H1 (cell line): ENCODE measurements around the gene CNOT6. TPM values are rescaled to one million over a fixed set of nuclear protein-coding genes. Genes with fewer than 3 reads are reported as not detected.

Experiments
- CTCF ChIA-PET: fragments of 300-600 bp; sonication (Branson Sonifier 250); formaldehyde crosslinking; loops from one replicate; lab custom pipeline; 2021; ENCODE audit not compliant: partially characterized antibody; lab: Charles Lee
- POLR2A ChIA-PET: fragments of 300-600 bp; sonication (Branson Sonifier 250); formaldehyde crosslinking; loops from one replicate; lab custom pipeline; 2021; ENCODE audit warnings: inconsistent platforms; ENCODE audit not compliant: partially characterized antibody; lab: Charles Lee
- DNase-seq, 2 experiments: peaks; one replicate each; pipeline versions ENCODE4 v3.0.0 to v3.0.0-alpha.2; 2010 to 2022; ENCODE audit warnings: low spot score in 2 of 2, low read depth in 1 of 2, mixed read lengths in 1 of 2
- FAIRE-seq: peaks from 2 replicates; lab custom pipeline; 2011; peaks lifted over from hg19 to GRCh38; lab: Jason Lieb, UNC
- H2AFZ ChIP-seq: 2 replicates; pipeline ENCODE4 v1.8.1; 2012; ENCODE audit warnings: low read length, inconsistent platforms
- H2AK5ac ChIP-seq: 2 replicates; pipeline ENCODE4 v1.6.1; 2013; ENCODE audit warnings: low read depth, low read length
- H2BK120ac ChIP-seq: replicated peaks from 2 replicates; pipeline ENCODE3; 2013; ENCODE audit warnings: low read depth, low read length, inconsistent platforms
- H2BK12ac ChIP-seq: 2 replicates; pipeline ENCODE4 v1.6.1; 2013; ENCODE audit warnings: low read depth, low read length
- H2BK15ac ChIP-seq: 2 replicates; pipeline ENCODE4 v1.6.1; 2013; ENCODE audit warnings: low read length
- H2BK20ac ChIP-seq: 2 replicates; pipeline ENCODE4 v1.6.1; 2013; ENCODE audit warnings: low read length
- H2BK5ac ChIP-seq: 2 replicates; pipeline ENCODE4 v1.6.1; 2013; ENCODE audit warnings: low read depth, low read length
- H3K14ac ChIP-seq: 2 replicates; pipeline ENCODE4 v1.6.1; 2013; ENCODE audit warnings: inconsistent platforms; ENCODE audit not compliant: insufficient read length
- H3K18ac ChIP-seq: 2 replicates; pipeline ENCODE4 v1.6.1; 2013; ENCODE audit warnings: low read length; ENCODE audit errors: extremely low read depth
- H3K23ac ChIP-seq: 2 replicates; pipeline ENCODE4 v1.6.1; 2013; ENCODE audit warnings: inconsistent platforms; ENCODE audit not compliant: insufficient read length
- H3K23me2 ChIP-seq: 2 replicates; pipeline ENCODE4 v1.6.1; 2013; ENCODE audit warnings: low read depth, low read length
- H3K27ac ChIP-seq: 2 replicates; pipeline ENCODE4 v1.6.1; 2011; ENCODE audit warnings: low read depth, low read length, inconsistent platforms
- H3K27me3 ChIP-seq, 4 experiments: replicated peaks in 1 of 4; 1 replicate in 1 of 4; 2 replicates in 3 of 4; pipeline versions ENCODE4 v1.6.1 to v1.8.1; 2011 to 2013; ENCODE audit warnings: low read length in 3 of 4, mild to moderate bottlenecking in 3 of 4, inconsistent platforms in 2 of 4, mixed read lengths in 2 of 4, moderate library complexity in 1 of 4; ENCODE audit not compliant: control insufficient read depth in 3 of 4, insufficient read depth in 3 of 4; ENCODE audit errors: extremely low read depth in 1 of 4
- H3K36me3 ChIP-seq, 4 experiments: 2 replicates each; pipeline versions ENCODE4 v1.6.1 to v1.8.1; 2011 to 2013; ENCODE audit warnings: mild to moderate bottlenecking in 4 of 4, low read length in 3 of 4, moderate library complexity in 2 of 4, control low read depth in 1 of 4, inconsistent platforms in 1 of 4; ENCODE audit not compliant: insufficient read depth in 4 of 4, control insufficient read depth in 2 of 4
- H3K4ac ChIP-seq: replicated peaks from 2 replicates; pipeline ENCODE3; 2013; ENCODE audit warnings: low read length, low read depth, mixed read lengths, inconsistent platforms; ENCODE audit not compliant: insufficient read length
- H3K4me1 ChIP-seq, 4 experiments: replicated peaks in 1 of 4; 1 replicate in 1 of 4; 2 replicates in 3 of 4; pipeline versions ENCODE4 v1.6.1 to v1.8.1; 2011 to 2013; ENCODE audit warnings: low read length in 3 of 4, inconsistent platforms in 2 of 4, mixed read lengths in 1 of 4; ENCODE audit not compliant: insufficient read depth in 4 of 4, control insufficient read depth in 3 of 4
- H3K4me2 ChIP-seq, 2 experiments: 2 replicates each; pipeline versions ENCODE4 v1.6.1 to v1.8.1; 2011 to 2013; ENCODE audit warnings: low read depth in 2 of 2, low read length in 2 of 2, control low read depth in 1 of 2, inconsistent platforms in 1 of 2, mild to moderate bottlenecking in 1 of 2; ENCODE audit not compliant: insufficient read depth in 1 of 2
- H3K4me3 ChIP-seq, 4 experiments: fragments of 200-600, 300-600 bp in 1 of 4; sonication (generic), shearing (Covaris generic), sonication (Bioruptor Twin) in 1 of 4; 2 replicates each; pipeline versions ENCODE4 v1.5.1 to v1.8.1; 2011 to 2016; ENCODE audit warnings: low read length in 4 of 4, low read depth in 3 of 4, control low read depth in 2 of 4, inconsistent platforms in 2 of 4, mild to moderate bottlenecking in 2 of 4, mixed read lengths in 1 of 4, moderate library complexity in 1 of 4; ENCODE audit not compliant: insufficient read depth in 2 of 4; ENCODE audit errors: extremely low read depth in 1 of 4
- H3K56ac ChIP-seq: replicated peaks from 2 replicates; pipeline ENCODE3; 2013; ENCODE audit warnings: low read depth, mild to moderate bottlenecking, mixed read lengths, low read length, inconsistent platforms; ENCODE audit not compliant: insufficient read length
- H3K79me1 ChIP-seq: 2 replicates; pipeline ENCODE4 v1.6.1; 2013; ENCODE audit warnings: low read depth, low read length, control low read depth
- H3K79me2 ChIP-seq, 2 experiments: 2 replicates each; pipeline versions ENCODE4 v1.6.1 to v1.8.1; 2012 to 2013; ENCODE audit warnings: low read length in 2 of 2, mild to moderate bottlenecking in 2 of 2, inconsistent platforms in 1 of 2; ENCODE audit not compliant: insufficient read depth in 2 of 2, control insufficient read depth in 1 of 2
- H3K9ac ChIP-seq, 4 experiments: replicated peaks in 1 of 4; 1 replicate in 1 of 4; 2 replicates in 3 of 4; pipeline versions ENCODE4 v1.6.1 to v1.8.1; 2011 to 2013; ENCODE audit warnings: low read depth in 3 of 4, low read length in 3 of 4, control low read depth in 2 of 4, mild to moderate bottlenecking in 2 of 4, moderate library complexity in 2 of 4, inconsistent platforms in 1 of 4; ENCODE audit errors: extremely low read depth in 1 of 4
- H3K9me3 ChIP-seq, 2 experiments: 2 replicates each; pipeline versions ENCODE4 v1.6.1 to v1.8.1; 2012 to 2013; ENCODE audit warnings: mild to moderate bottlenecking in 2 of 2, moderate library complexity in 2 of 2, control low read depth in 1 of 2, inconsistent platforms in 1 of 2, low read depth in 1 of 2, low read length in 1 of 2, mixed read lengths in 1 of 2; ENCODE audit not compliant: insufficient read depth in 2 of 2
- H4K20me1 ChIP-seq, 2 experiments: replicated peaks in 1 of 2; 2 replicates each; pipeline versions ENCODE3 to v1.8.1; 2011 to 2013; ENCODE audit warnings: inconsistent platforms in 2 of 2, low read length in 2 of 2, mild to moderate bottlenecking in 1 of 2; ENCODE audit not compliant: insufficient read depth in 2 of 2, control insufficient read depth in 1 of 2
- H4K5ac ChIP-seq: 2 replicates; pipeline ENCODE4 v1.6.1; 2013; ENCODE audit warnings: low read length, low read depth, mixed read lengths, inconsistent platforms; ENCODE audit not compliant: insufficient read length
- H4K8ac ChIP-seq: 2 replicates; pipeline ENCODE4 v1.8.0; 2013; ENCODE audit warnings: mild to moderate bottlenecking, moderate library complexity, low read length, inconsistent platforms; ENCODE audit not compliant: insufficient read depth; ENCODE audit errors: extremely low read depth
- H4K91ac ChIP-seq: replicated peaks from 2 replicates; pipeline ENCODE3; 2013; ENCODE audit warnings: low read length, mixed read lengths, inconsistent platforms; ENCODE audit not compliant: insufficient read length
- EP300 ChIP-seq, 2 experiments: IDR thresholded peaks; 1 replicate in 1 of 2; 2 replicates in 1 of 2; pipeline ENCODE4 v1.6.1; 2011 to 2012; ENCODE audit warnings: low read depth in 2 of 2, low read length in 2 of 2, mild to moderate bottlenecking in 2 of 2, borderline replicate concordance in 1 of 2, inconsistent platforms in 1 of 2, moderate library complexity in 1 of 2
- KDM1A ChIP-seq: fragments of 200-600, 300-600 bp; sonication (generic); IDR thresholded peaks from 2 replicates; pipeline ENCODE4 v1.7.1; 2016; ENCODE audit warnings: mild to moderate bottlenecking, low read length, borderline replicate concordance
- MAFK ChIP-seq: IDR thresholded peaks from 2 replicates; pipeline ENCODE4 v1.6.1; 2012; ENCODE audit warnings: low read depth, mild to moderate bottlenecking, improper control_type of control experiment, low read length
- SIRT6 ChIP-seq: IDR thresholded peaks from one replicate; pipeline ENCODE4 v1.7.1; 2012; ENCODE audit warnings: low read length, inconsistent platforms
- SP2 ChIP-seq: IDR thresholded peaks from 2 replicates; pipeline ENCODE4 v1.6.1; 2012; ENCODE audit warnings: mild to moderate bottlenecking, low read length, inconsistent platforms
- TAF1 ChIP-seq: IDR thresholded peaks from 2 replicates; pipeline ENCODE4 v1.6.1; 2011; ENCODE audit warnings: mild to moderate bottlenecking, low read depth, low read length
- TBP ChIP-seq: IDR thresholded peaks from 2 replicates; pipeline ENCODE4 v1.6.1; 2011; ENCODE audit warnings: low read depth, low read length, improper control_type of control experiment
- TCF12 ChIP-seq: IDR thresholded peaks from 2 replicates; pipeline ENCODE4 v1.6.1; 2011; ENCODE audit warnings: low read depth, mild to moderate bottlenecking, low read length
- USF2 ChIP-seq: IDR thresholded peaks from 2 replicates; pipeline ENCODE4 v1.6.1; 2011; ENCODE audit warnings: low read length, improper control_type of control experiment
- WGBS, 2 experiments: shearing (Covaris generic) in 1 of 2; methylation state at CpG; one replicate each; pipeline versions ENCODE4 v1.1.6 to v1.1.7; 2013 to 2015; ENCODE audit warnings: low lambda C conversion rate in 2 of 2, mixed read lengths in 2 of 2, inconsistent platforms in 1 of 2, low coverage in 1 of 2, missing lambda C conversion rate in 1 of 2; ENCODE audit not compliant: insufficient replicate concordance in 2 of 2, insufficient coverage in 1 of 2, insufficient read length in 1 of 2; ENCODE audit errors: extremely low coverage in 1 of 2, missing lambda C conversion rate in 1 of 2; 5-methylcytosine and 5-hydroxymethylcytosine counted together
- polyA plus RNA-seq, 7 experiments: library from polyadenylated mRNA; depleted of rRNA in 3 of 7; stranded (reverse) in 5 of 7; unstranded in 2 of 7; fragments of >200 nt in 5 of 7; fragments of 200-250 nt in 2 of 7; gene quantifications; 1 replicate in 5 of 7; 2 replicates in 1 of 7; 4 replicates in 1 of 7; pipeline versions ENCODE4 v1.2.1 to v1.2.3, GENCODE V29; 2011 to 2013; ENCODE audit warnings: missing spikeins in 2 of 7, mixed read lengths in 2 of 7
- total RNA-seq: library from RNA; stranded (reverse); fragmentation: NEBNext Ultra II Directional; extraction: Animal tissue kit (Norgen Biotek cat#: 25700); gene quantifications from 2 replicates; pipeline ENCODE4 v1.2.1, GENCODE V29; 2021

Gene CNOT6
- total and polyA plus RNA-seq, 2 of the 8 experiments (the other 6 are each of a cell fraction or from before 2014, with no cell fraction given) = 10.7 to 45.4 TPM

GRCh38 chr5:180580681-180581080 lies 86.5 kb downstream of the CNOT6 start:
- H3K23ac ChIP-seq = no peak overlapping the region
- H3K36me3 ChIP-seq = peaks cover 4 to 16% (median 9%) of the 10 kb centered on the region in 4 experiments; a peak in 5 of 8 replicates
- H2BK15ac ChIP-seq = no peak overlapping the region
- H3K9me3 ChIP-seq = no peaks in the 10 kb centered on the region
- no peak overlapping the region for H2BK12ac ChIP-seq
- H3K4me2 ChIP-seq = no peak overlapping the region
- H3K18ac ChIP-seq = no peak overlapping the region
- H3K14ac ChIP-seq = no peak overlapping the region
- no peak overlapping the region for H2AFZ ChIP-seq
- H2BK5ac ChIP-seq = no peak overlapping the region
- no peak overlapping the region for H3K9ac ChIP-seq
- POLR2A ChIA-PET = interaction anchor here (0.9 to 2.8 kb wide), 3 partner anchors 9 to 83 kb away, joined by 3 to 10 read pairs (median 9); partner anchors contain the start of gene SCGB3A1
- H3K4ac ChIP-seq = no peak overlapping the region
- DNase-seq = no peak
- H2AK5ac ChIP-seq = no peak overlapping the region
- FAIRE-seq = no peak
- peaks cover 0 to 3% (median 0%) of the 10 kb centered on the region in 4 experiments; a peak in 1 of 7 replicates for H3K4me1 ChIP-seq
- H3K79me2 ChIP-seq = no peaks in the 10 kb centered on the region
- no peak overlapping the region for H4K5ac ChIP-seq
- H4K8ac ChIP-seq = no peak overlapping the region
- no peak overlapping the region for H2BK120ac ChIP-seq
- CTCF ChIA-PET = interaction anchor here (0.7 to 1.7 kb wide), 3 partner anchors 11 to 63 kb away, joined by 3 to 5 read pairs (median 3); partner anchors contain the start of gene SCGB3A1
- H2BK20ac ChIP-seq = no peak overlapping the region
- H3K79me1 ChIP-seq = no peaks in the 10 kb centered on the region
- H3K27me3 ChIP-seq = no peaks in the 10 kb centered on the region
- H3K4me3 ChIP-seq = no peak overlapping the region
- TF ChIP-seq TBP = no peak
- no peak for TF ChIP-seq USF2
- no peak for TF ChIP-seq EP300 (IDR thresholded peaks at IDR 0.05; ENCODE audit: borderline replicate concordance in 1 of 2, low read depth in 2 of 2, low read length in 2 of 2)
- TF ChIP-seq KDM1A = no peak
- no peak for TF ChIP-seq MAFK
- TF ChIP-seq SIRT6 = no peak
- no peak for TF ChIP-seq SP2
- TF ChIP-seq TAF1 = no peak
- TF ChIP-seq TCF12 = no peak
- WGBS, 2 experiments = 86% methylated on average over 6 of the region's 6 CpGs; no CpG with 5 or more reads in 1 of the 2 experiments
- H3K56ac ChIP-seq = no peak overlapping the region
- H3K23me2 ChIP-seq = no peaks in the 10 kb centered on the region; the same call in 1 of the 2 replicates
- no peaks in the 10 kb centered on the region for H4K20me1 ChIP-seq
- H3K27ac ChIP-seq = no peak overlapping the region
- H4K91ac ChIP-seq = no peak overlapping the region
